ENCODE data around the gene IMMP2L.

The IMMP2L gene

DNA sequence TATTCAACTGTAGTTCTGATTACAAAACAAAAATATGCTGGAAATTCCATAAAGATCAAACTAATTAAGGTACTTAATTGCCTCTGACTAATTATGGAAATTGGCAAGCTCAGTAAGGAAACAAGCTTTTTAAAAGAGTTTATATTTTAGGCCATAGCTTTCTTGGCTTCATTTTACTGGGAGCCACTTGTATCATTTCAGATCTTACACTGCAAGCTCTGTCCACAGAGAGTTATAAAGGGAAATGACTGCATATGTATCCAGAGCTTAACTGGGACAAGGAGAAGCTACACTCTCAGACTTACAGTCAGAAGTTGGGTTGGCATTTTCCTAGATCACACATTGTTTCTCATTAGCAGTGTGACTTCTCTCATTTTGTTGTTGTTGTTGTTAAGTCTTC is 379.0 kb downstream of the IMMP2L start:
- DNase-seq = no peak
- H3K27me3 ChIP-seq = no peaks in the 10 kb centered on the region
- TF ChIP-seq, protein P1, sequence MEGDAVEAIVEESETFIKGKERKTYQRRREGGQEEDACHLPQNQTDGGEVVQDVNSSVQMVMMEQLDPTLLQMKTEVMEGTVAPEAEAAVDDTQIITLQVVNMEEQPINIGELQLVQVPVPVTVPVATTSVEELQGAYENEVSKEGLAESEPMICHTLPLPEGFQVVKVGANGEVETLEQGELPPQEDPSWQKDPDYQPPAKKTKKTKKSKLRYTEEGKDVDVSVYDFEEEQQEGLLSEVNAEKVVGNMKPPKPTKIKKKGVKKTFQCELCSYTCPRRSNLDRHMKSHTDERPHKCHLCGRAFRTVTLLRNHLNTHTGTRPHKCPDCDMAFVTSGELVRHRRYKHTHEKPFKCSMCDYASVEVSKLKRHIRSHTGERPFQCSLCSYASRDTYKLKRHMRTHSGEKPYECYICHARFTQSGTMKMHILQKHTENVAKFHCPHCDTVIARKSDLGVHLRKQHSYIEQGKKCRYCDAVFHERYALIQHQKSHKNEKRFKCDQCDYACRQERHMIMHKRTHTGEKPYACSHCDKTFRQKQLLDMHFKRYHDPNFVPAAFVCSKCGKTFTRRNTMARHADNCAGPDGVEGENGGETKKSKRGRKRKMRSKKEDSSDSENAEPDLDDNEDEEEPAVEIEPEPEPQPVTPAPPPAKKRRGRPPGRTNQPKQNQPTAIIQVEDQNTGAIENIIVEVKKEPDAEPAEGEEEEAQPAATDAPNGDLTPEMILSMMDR (IDR thresholded peaks at IDR 0.05; ENCODE audit: low read depth, low read length) = no peak
- H3K9me3 ChIP-seq = no peaks in the 10 kb centered on the region
- no peak overlapping the region for H3K4me3 ChIP-seq (ENCODE audit: low read depth, low read length)
- H3K36me3 ChIP-seq = no peaks in the 10 kb centered on the region
- H3K4me1 ChIP-seq = no peaks in the 10 kb centered on the region; the same call in none of the 2 replicates

DNA sequence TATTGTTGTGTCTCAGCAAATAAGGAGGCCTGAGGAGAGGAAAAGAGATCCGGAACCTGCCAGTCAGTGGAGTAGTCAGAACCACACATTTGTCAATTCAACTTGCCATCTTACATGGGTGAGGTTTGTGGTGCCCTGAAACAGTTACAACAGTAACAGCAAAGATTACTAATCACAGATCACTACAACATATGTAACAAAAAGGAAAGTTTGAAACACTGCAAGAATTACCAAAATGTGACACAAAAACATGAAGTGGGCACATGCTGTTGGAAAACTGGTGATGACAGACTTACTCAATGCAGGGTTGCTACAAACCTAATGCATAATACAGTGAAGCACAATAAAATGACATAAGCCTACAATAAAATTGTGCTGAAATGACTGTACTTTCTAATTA is 382.0 kb downstream of the IMMP2L start:
- Histone ChIP-seq H3K4me3 (ENCODE audit: low read depth, low read length) (no peak overlapping the region), H3K9me3 (no peaks in the 10 kb centered on the region), H3K4me1 (peaks cover 3% of the 10 kb centered on the region), H3K36me3 (no peaks in the 10 kb centered on the region), H3K27me3 (no peaks in the 10 kb centered on the region)
- no peak for DNase-seq
- TF ChIP-seq, protein P1 (IDR thresholded peaks at IDR 0.05; ENCODE audit: low read depth, low read length) = no peak

DNA sequence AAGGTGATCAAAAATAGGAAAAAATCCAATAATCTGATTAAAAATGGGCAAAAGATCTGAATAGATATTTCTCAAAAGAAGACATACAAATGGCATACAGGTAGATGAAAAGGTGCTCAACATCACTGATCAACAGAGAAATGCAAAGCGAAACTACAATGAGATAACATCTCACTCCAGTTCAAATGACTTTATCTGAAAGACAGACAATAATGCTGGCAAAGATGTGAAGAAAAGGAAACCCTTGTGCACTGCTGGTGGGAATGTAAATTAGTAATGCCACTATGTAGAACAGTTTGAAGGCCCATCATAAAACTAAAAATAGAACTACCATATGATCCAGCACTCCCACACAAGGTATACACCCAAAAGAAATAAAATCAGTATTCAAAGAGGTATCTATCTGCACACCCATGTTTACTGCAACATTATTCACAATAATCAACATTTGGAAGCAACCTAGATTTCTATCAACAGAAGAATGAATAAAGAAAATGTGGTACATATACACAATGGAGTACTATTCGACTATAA is 386.3 kb downstream of the IMMP2L start:
- peaks cover 3% of the 10 kb centered on the region; the same call in 1 of the 2 replicates for H3K4me1 ChIP-seq
- H3K36me3 ChIP-seq = no peaks in the 10 kb centered on the region
- DNase-seq = no peak
- no peaks in the 10 kb centered on the region for H3K27me3 ChIP-seq
- H3K4me3 ChIP-seq (ENCODE audit: low read depth, low read length) = no peak overlapping the region
- H3K9me3 ChIP-seq = no peaks in the 10 kb centered on the region
- TF ChIP-seq, protein P1 (IDR thresholded peaks at IDR 0.05; ENCODE audit: low read depth, low read length) = no peak

DNA sequence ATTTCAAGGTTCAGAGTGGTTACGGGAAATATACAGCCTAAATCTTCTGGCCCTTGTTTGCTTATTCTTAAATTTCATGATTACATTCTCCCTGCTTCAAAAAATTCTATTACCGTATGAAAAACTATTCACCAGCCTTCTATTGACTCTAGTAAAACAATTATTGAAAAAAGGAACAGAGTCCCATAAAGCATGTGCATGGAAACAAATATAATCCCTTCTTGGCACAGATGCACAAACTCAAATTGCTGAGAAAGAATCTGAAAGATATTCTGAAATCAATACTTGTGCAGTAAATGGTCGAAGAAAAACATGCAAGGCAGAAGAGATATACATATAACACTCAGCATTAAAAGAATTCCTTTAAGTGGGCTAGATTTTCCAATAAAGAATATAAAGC is 387.8 kb downstream of the IMMP2L start:
- H3K36me3 ChIP-seq = no peaks in the 10 kb centered on the region
- TF ChIP-seq, protein P1 (IDR thresholded peaks at IDR 0.05; ENCODE audit: low read depth, low read length) = no peak
- H3K4me3 ChIP-seq (ENCODE audit: low read depth, low read length) = no peak overlapping the region
- H3K27me3 ChIP-seq = no peaks in the 10 kb centered on the region
- no peak for DNase-seq
- no peaks in the 10 kb centered on the region for H3K9me3 ChIP-seq
- peaks cover 3% of the 10 kb centered on the region; the same call in 1 of the 2 replicates for H3K4me1 ChIP-seq

DNA sequence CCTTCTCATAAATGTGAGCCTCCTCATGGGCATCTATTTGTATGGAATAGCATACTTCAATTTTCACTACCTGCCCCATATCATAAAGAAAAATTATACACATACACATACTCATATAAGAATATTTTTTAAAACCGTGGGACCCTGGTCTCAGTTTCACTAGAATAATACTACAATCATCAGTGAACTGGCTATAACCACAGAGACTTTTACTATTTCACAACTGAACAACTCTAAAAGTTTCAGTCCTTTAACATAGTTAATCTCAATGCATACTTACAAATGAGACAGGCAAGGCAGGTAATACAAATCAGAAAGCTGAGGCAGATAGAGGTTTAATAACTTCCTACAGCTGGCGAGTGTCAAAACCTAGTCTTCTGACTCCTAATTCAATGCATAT is 388.3 kb downstream of the IMMP2L start:
- no peak overlapping the region for H3K4me3 ChIP-seq (ENCODE audit: low read depth, low read length)
- no peaks in the 10 kb centered on the region for H3K9me3 ChIP-seq
- TF ChIP-seq, protein P1 (IDR thresholded peaks at IDR 0.05; ENCODE audit: low read depth, low read length) = no peak
- no peaks in the 10 kb centered on the region for H3K36me3 ChIP-seq
- peaks cover 3% of the 10 kb centered on the region; the same call in 1 of the 2 replicates for H3K4me1 ChIP-seq
- no peaks in the 10 kb centered on the region for H3K27me3 ChIP-seq
- DNase-seq = no peak

DNA sequence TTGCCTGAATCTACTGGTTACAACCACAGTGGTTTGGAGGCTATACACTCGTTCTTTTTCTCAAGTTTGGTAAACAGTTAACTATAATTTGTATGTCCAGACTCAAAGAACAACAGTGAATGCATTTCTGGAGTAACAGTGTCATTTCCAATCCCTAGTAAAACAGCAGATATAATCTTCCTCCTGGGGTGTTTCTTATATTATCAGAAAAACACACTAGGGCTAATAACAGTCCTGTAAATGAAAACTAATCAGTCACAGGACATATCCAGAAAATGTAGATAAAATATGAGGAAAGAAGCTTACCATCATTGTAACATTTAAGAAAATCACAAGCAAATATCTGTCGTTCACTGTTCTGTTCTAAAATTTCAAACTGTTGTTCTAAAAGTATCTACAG is 388.8 kb downstream of the IMMP2L start:
- Histone ChIP-seq H3K36me3 (no peaks in the 10 kb centered on the region), H3K4me3 (ENCODE audit: low read depth, low read length) (no peak overlapping the region), H3K4me1 (peaks cover 6% of the 10 kb centered on the region), H3K9me3 (no peaks in the 10 kb centered on the region), H3K27me3 (no peaks in the 10 kb centered on the region)
- DNase-seq = no peak
- TF ChIP-seq, protein P1 (IDR thresholded peaks at IDR 0.05; ENCODE audit: low read depth, low read length) = no peak

Data from BE2C (cell line).